OCI-LY3 (cell line): ENCODE results near the gene TDRD15.

Experiments used
- EZH2phosphoT487 ChIP-seq: fragments of 200-600 bp; shearing (Covaris generic); IDR thresholded peaks from 2 replicates; pipeline ENCODE4 v1.6.1; 2018; ENCODE audit warnings: antibody characterized with exemption, mixed run types, low read depth
- TF ChIP-seq, protein P1 (sequence below): fragments of 200-600, 300-600 bp; sonication (generic); IDR thresholded peaks from 2 replicates; pipeline ENCODE4 v1.5.1; 2014; ENCODE audit warnings: antibody characterized with exemption, low read length, low read depth

DNA sequence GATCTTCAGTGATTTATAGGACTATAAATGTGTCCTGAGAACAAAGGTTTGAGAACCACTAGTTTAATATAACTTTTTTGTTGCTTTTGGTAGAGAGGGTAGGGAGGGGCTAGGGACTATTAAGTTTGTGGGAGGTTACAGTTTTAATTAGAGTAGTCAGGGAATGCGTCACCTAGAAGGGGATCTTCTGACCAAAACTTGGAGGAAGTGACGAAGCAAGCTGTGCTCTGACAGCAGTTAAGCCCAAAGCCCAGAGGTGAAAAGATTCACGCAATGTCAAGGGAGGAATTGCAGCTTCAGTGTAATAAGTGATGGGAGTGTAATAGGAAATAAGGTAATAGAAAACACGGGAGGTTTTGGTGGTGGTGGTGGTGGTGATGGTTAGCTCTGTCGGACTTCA lies 8.1 kb downstream of the TDRD15 start:
- TF ChIP-seq, protein P1, sequence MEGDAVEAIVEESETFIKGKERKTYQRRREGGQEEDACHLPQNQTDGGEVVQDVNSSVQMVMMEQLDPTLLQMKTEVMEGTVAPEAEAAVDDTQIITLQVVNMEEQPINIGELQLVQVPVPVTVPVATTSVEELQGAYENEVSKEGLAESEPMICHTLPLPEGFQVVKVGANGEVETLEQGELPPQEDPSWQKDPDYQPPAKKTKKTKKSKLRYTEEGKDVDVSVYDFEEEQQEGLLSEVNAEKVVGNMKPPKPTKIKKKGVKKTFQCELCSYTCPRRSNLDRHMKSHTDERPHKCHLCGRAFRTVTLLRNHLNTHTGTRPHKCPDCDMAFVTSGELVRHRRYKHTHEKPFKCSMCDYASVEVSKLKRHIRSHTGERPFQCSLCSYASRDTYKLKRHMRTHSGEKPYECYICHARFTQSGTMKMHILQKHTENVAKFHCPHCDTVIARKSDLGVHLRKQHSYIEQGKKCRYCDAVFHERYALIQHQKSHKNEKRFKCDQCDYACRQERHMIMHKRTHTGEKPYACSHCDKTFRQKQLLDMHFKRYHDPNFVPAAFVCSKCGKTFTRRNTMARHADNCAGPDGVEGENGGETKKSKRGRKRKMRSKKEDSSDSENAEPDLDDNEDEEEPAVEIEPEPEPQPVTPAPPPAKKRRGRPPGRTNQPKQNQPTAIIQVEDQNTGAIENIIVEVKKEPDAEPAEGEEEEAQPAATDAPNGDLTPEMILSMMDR, result no peak
- TF ChIP-seq EZH2phosphoT487, result no peak
